Measurements from ENCODE around the gene KCTD17.

The KCTD17 gene

GRCh38 chr22:37021710-37022482 lies 29.6 kb upstream of the KCTD17 start:
- DNase-seq: peak; percentile 92

DNA sequence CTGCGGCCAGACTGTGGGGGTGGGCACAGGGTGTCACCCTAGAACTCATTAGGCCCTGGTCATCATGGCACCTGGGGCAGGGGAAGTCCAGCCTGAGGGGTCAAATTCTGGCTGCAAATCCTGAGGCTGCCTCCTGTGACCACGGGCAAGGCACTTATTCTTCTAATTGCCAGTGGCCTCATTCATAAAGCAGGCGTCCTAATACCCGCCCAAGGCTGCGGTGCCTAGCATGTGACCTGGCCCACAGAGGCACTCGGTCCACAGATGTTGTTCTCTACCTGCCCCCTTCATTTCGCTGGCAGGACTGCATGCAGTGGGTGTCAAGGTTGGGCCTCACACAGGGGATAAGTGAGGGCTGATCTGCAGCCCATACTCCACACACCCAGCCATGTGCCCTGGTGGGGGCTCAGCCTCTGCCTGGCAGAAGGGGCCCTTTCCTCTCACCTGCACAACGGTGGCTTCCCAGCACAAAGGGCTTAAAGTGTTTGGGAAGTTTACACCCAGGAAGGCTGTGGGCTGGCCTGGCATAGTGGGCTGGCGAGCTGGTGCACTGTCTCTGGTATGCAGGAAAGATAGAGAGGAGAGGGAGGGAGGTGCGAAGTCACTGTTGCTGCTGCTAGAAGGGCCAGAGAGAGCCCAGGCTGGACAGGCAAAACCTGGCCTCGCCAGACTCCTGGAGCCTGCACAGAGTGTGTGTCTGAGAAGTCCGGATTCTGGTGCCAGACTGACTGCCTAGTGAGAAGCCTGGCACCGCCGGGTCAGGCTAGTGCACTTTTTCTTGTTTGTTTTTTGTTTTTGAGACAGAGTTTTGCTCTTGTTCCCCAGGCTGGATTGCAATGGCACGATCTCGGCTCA lies 28.8 kb upstream of the KCTD17 start:
- DNase-seq: peak; percentile 42

DNA sequence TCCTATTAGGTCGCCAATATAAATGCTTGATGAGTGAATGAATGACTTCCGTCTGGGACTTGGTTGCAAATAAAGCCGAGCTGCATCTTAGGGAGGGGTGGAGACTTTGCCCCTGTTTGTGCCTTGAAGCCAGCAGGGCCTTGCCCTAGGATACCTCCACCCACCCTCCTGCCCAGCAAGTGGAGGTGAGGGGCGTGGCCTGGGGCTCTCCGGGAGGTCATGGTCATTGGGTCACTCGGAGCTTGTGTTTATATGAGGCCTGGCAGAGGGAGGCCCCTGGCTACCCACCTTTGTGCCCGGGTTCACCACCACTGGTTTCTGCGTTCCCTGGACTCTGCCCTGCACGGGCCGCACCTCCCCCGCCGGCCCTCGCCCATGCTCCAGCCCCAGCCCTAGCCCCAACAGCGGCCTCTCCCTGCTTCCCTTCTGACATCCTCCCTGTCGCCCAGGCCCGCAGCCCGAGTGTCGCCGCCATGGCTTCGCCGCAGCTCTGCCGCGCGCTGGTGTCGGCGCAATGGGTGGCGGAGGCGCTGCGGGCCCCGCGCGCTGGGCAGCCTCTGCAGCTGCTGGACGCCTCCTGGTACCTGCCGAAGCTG lies 27.7 kb upstream of the KCTD17 start:
- DNase-seq: no peak

DNA sequence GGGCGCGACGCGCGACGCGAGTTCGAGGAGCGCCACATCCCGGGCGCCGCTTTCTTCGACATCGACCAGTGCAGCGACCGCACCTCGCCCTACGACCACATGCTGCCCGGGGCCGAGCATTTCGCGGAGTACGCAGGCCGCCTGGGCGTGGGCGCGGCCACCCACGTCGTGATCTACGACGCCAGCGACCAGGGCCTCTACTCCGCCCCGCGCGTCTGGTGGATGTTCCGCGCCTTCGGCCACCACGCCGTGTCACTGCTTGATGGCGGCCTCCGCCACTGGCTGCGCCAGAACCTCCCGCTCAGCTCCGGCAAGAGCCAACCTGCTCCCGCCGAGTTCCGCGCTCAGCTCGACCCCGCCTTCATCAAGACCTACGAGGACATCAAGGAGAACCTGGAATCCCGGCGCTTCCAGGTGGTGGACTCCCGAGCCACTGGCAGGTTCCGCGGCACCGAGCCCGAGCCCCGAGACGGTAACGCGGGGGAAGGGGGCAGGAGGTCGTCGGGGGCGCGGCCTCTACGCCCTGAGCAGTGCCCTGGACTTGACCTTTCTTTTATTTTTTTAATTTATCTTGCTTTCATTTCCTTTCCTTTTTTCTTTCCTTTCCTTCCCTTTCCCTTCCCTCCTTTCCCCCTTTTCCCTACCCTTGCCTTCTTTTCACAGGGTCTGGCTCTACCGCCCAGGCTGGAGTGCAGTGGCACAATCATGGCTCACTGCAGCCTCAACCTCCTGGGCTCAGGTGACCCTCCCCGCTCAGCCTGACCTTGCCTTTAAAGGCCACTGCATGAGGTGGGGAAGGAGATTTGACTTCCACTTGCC lies 27.0 kb upstream of the KCTD17 start:
- no peak for DNase-seq

- no peak for DNase-seq
These were observed 26.0 kb upstream of the KCTD17 start for GRCh38 chr22:37025500-37026070.

- no peak for DNase-seq
These were observed 25.2 kb upstream of the KCTD17 start for GRCh38 chr22:37026325-37026724.

GRCh38 chr22:37027556-37027955 lies 24.0 kb upstream of the KCTD17 start:
- DNase-seq: no peak

DNA sequence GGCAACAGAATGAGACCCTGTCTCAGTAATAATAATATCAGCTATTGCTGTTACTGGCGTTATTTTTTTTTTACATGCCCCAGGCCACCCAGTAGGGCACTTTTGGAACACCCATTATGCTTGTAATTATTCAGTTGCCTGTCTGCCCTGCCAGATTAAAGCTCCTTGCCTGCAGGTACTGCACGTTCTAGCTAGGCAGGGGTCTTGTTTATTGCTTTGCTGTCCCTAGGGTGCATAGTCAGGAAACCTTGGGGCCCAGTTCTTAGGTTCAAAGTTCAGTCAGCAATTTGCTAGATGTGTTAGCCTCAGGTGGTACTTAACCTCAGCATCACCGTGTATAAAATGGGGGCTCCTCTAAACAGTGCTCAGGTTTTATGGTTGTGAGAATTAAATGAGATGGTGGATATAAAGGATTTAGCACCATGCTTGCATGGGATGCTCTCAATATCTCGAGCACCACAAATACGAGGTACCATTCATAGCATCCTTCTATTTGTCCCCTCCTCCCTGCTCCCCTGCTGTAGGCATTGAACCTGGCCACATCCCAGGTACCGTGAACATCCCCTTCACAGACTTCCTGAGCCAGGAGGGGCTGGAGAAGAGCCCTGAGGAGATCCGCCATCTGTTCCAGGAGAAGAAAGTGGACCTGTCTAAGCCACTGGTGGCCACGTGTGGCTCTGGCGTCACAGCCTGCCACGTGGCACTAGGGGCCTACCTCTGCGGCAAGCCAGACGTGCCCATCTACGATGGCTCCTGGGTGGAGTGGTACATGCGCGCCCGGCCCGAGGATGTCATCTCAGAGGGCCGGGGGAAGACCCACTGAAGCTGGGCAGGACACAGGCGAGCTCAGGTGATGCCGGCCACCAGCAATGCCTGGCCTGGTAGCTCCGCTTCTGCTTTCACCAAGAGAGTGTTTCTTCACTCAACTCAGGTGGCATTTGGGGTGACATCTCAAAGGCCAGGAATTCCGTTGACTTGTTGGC lies 22.6 kb upstream of the KCTD17 start:
- DNase-seq: no peak

DNA sequence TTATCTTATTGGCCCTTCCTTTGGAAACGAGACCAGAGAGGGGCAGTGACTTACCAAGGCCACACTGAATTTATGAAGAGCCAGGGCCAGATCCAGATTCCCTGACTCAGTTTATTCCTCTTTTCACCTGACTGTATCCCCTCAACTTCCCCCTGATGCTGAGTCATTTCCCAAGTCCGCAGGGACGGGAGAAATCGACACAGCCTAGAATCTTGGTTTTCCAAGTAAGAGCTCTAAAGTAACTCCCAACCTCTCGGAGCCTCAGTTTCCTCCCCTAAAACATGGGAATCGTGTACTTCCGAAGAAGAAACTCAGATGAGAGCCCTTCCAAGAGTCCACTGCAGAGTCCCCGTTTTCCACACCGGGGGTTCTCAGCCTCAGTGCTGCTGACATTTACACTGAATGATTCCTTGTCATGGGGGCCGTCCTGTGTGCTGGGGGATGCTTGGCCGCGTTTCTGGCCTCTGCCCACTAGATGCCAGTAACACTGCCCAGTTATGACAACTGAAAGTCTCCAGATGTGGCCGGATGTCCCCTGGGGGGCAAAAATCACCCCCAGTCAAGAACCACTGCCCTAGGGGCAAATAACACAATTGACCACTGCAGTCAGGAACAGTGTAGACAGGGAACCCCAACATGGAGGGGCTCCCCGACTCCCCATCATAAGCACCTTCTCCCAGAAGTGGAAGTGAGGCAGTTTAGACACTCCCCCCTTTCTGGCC lies 20.8 kb upstream of the KCTD17 start:
- no peak for DNase-seq

- DNase-seq: no peak
These were observed 19.4 kb upstream of the KCTD17 start for GRCh38 chr22:37032134-37032534.

DNA sequence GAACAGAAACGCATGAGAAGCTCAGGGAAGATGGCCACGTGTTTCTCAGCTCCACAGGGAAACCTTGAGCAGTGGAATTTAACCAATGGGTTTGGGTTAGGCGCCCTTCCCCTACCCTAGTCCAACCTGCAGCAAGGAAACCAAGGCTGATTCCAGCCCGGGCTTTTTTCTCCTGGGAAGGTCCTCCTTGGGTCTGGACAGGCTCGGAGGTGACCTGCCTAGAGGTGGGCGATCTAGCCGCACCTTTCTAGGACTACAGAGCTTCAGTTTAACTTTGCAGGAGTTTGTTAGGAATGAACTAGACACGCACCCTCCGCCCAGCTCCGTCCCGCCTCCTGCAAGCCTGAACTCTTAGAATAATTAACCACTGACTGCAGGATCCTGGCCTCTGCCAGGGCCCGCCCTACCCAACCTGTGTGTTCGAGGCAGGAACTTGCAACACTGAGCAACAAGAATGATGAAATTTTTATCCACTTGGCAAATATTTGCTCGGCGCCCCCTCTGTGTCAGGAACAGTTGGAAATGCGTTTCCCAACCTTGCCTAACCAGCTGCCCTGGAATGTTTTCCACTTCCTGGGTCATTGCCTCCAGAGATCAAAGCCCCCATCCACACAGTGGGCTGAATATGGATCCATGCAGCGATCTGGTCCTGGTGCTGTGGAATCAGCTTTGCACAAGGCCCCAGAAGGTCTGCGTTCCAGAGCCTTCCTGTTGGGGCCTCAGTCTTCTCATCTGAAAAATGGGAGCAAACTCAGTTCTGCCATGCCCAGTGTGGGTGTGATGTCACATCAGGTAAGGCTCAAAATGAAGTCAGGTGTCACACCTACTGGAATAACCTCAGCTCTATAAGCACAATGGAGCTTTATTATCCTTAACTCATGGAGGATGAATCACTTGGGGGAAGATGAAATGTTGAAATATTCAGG lies 18.7 kb upstream of the KCTD17 start:
- no peak for DNase-seq

- no peak for DNase-seq
These were observed 17.7 kb upstream of the KCTD17 start for GRCh38 chr22:37033605-37034430.

- DNase-seq: no peak
These were observed 14.7 kb upstream of the KCTD17 start for GRCh38 chr22:37036655-37037377.

DNA sequence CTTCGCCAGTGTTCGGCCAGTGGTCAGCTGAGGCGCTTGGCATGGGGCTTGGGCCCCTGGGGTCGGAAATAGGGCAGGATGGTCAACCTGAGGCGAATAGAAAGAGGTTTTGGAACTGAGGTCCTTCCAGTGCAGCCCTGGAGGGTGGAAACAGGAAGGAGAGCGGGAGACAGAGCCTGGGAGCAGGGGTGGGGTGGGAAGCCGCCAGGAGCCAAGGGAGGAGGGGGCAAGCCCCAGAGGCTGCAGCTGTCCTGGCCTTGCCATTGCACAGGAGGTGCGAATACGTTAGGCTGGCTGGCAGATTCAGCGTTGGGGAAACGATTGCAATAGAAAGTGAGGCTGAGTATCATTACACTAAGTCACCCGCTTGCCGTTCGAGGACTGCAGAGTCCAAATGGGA lies 13.9 kb upstream of the KCTD17 start:
- no peak for DNase-seq

DNA sequence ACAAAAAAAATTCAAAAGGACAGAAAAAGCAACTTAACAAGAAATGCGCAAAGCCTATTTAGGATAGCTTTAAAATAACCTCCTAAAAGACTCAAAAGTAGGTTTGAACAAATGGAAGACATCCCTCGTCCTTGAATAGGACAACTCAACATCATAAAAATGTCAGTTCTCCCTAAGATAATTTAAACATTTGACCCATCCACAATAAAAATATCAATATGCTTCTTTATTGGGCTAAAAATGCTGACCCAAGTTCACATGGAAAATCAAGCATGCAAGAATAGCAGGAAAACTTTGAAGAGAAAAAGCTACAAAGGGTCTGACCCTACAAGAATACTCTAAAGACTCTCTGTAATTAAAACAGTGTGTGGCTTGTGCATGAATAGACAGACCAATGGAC lies 12.1 kb upstream of the KCTD17 start:
- DNase-seq: no peak

DNA sequence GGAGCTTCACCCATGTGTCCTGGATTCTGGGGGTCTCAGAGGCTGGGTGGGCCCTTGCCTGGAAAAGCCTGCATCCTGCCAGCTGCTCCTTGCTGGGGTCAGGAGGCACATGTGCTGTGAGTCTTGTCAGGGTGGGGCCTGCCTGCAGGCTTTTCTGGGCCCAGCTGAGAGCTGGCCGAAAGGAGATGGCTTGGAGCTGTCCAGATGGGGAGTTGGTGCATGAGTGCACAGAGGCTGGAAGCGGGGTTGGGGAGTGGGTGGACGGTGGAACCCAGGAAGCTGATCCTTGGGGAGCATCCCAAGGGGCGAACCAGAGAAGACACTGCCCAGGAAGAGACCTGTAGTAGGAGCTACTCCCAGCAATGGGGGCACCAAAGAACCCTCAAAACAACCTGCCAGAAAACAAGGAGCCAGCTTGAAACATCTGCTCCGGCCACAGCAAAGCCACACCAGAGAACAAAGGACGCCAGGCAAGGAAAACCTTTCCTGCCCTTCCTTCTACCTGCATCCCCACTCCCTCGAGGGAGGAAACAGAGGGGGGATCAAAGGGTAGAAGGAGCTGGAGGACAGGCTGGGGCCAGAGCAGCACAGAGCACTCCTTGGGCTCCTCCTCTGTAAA lies 8.2 kb upstream of the KCTD17 start:
- no peak for DNase-seq

GRCh38 chr22:37043828-37044538 lies 7.6 kb upstream of the KCTD17 start:
- peak; percentile 90 for DNase-seq
